PC-3 (cell line): Measurements from ENCODE around the gene MSL1.

ENCODE experiments used
- CTCF ChIP-seq: fragments of 300-600 bp; sonication (generic); conservative IDR thresholded peaks from 2 replicates; pipeline ENCODE4 v1.5.1; 2017; ENCODE audit warnings: antibody characterized with exemption, low read depth, mild to moderate bottlenecking, low read length
- EZH2 ChIP-seq: fragments of 300-600 bp; sonication (generic); IDR thresholded peaks from one replicate; pipeline ENCODE4 v1.6.1; 2017; ENCODE audit warnings: antibody characterized with exemption, mild to moderate bottlenecking, low read length; ENCODE audit not compliant: unreplicated experiment
- EZH2phosphoT487 ChIP-seq: fragments of 300-600 bp; sonication (generic); IDR thresholded peaks from 2 replicates; pipeline ENCODE4 v1.6.1; 2018; ENCODE audit warnings: mild to moderate bottlenecking, antibody characterized with exemption, low read length, borderline replicate concordance

DNA sequence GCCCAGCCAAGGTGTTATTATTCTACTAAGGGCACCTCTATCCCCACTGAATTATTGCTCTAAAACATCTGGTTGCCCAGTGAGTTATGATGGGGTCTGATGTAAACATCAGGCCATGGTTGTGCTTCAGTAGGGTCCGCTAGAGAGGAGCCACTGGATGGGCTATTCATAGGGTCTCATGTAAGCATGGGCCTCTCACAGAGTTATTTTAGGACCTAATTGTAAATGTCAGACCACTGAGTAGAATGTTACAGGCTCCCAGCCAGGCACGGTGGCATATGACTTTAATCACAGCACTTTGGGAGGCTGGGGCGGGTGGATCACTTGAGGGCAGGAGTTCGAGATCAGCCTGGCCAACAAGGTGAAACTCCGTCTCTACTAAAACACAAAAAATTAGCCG lies 60.8 kb downstream of the MSL1 start:
- no peak for TF ChIP-seq CTCF
- no peak for TF ChIP-seq EZH2
- TF ChIP-seq EZH2phosphoT487: no peak
